GM12864 (cell line): ENCODE data around the gene ZEB2.

ENCODE experiments used
- DNase-seq: peaks from one replicate; pipeline ENCODE4 v3.0.0-alpha.2; 2011; ENCODE audit warnings: low read depth
- H3K4me3 ChIP-seq: 2 replicates; pipeline ENCODE4 v1.5.1; 2011; ENCODE audit warnings: mild to moderate bottlenecking, low read depth, low read length, control low read depth
- CTCF ChIP-seq: IDR thresholded peaks from 2 replicates; pipeline ENCODE4 v1.5.1; 2011; ENCODE audit warnings: low read depth, mild to moderate bottlenecking, moderate library complexity, low read length, control low read depth, inconsistent platforms; ENCODE audit errors: missing control alignments

Gene ZEB2

DNA sequence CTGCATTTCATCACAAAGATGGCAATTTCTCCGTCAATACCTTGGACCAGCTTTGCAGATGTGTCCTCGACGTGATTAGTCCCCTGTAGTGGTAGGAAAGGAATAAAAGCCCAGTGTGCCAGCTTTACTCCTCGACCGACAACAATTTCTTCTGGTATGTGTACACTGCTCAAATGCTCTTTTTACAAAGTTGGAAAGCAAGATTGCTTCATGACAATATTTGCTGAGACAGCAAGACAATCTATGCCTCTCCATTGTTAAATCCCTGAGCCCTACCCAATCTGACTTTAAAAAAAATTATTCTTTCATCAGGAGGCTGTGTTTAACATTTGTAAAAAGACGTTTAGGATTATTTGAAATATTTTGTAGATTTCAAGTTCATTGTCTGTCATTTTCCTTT lies 27.6 kb upstream of the ZEB2 start:
- DNase-seq, result no peak
- TF ChIP-seq CTCF, result no peak
- H3K4me3 ChIP-seq, result no peak overlapping the region

GRCh38 chr2:144546933-144547332 lies 27.0 kb upstream of the ZEB2 start:
- no peak for TF ChIP-seq CTCF
- no peak overlapping the region for H3K4me3 ChIP-seq

DNA sequence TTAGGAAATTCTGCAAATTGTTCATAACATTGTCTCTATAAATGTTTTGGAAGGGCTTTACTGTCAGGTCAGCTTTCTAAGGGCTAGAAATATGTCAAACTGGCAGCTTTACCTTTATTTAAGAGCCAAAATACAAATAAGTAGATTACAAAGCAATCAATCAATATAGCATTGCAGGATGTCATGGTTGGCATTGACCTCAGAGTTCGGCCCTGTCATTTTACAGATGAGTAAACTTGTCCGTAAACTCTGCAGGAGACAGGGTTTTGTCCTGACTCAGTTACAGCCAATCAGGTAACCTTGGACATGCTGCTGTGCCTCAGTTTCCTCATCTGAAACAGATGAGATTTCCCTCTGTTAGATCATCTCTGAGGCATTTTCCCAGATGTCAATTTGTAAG lies 25.9 kb upstream of the ZEB2 start:
- no peak for DNase-seq
- no peak for TF ChIP-seq CTCF
- H3K4me3 ChIP-seq, result no peak overlapping the region

More at GRCh38 chr2:144546933-144547332, 27.0 kb upstream of the ZEB2 start:
- no peak for DNase-seq

DNA sequence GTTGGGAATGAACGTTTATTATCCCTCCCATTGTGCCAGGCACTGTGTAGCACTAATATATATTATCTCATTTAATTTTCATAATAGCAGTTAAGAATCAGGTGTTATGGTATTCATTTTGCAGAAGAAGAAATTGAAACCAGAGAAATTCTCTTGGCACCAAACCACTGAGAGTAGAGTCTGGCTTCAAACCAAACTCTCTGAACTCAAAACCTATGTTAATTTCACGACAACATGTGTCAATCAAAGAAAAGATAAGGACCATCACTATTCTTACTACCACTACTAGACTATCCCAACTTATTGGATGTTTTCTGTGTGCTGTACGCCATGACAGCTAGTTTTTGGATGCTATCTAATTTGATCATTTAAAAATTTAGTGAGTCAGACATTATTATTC lies 24.1 kb upstream of the ZEB2 start:
- TF ChIP-seq CTCF, result no peak
- no peak overlapping the region for H3K4me3 ChIP-seq
- DNase-seq, result no peak

GRCh38 chr2:144541396-144541795 lies 21.5 kb upstream of the ZEB2 start:
- DNase-seq, result no peak
- no peak for TF ChIP-seq CTCF
- H3K4me3 ChIP-seq, result no peak overlapping the region

- no peak overlapping the region for H3K4me3 ChIP-seq
Observed at GRCh38 chr2:144539289-144539782, 19.4 kb upstream of the ZEB2 start.

More at GRCh38 chr2:144539289-144539782, 19.4 kb upstream of the ZEB2 start:
- no peak for DNase-seq
- no peak for TF ChIP-seq CTCF
